Endothelial cell of umbilical vein (primary cell): ENCODE results near the gene TMEM107. TPM values are rescaled to one million over a fixed set of nuclear protein-coding genes. Genes with fewer than 3 reads are reported as not detected.

Experiments
- BruUV-seq: library from RNA; stranded (reverse); fragments of 400-500 nt; replicated peaks from 2 replicates; lab custom pipeline; 2021; lab: Mats Ljungman, UMichigan
- CTCF ChIA-PET: fragments of 300-600, 350-600 bp; sonication (Branson Sonifier 250); formaldehyde crosslinking; loops from one replicate; lab custom pipeline; 2021; ENCODE audit warnings: antibody characterized with exemption, inconsistent platforms; lab: Charles Lee
- POLR2A ChIA-PET: fragments of 300-600, 350-600 bp; sonication (Branson Sonifier 250); formaldehyde crosslinking; loops from one replicate; lab custom pipeline; 2021; ENCODE audit warnings: antibody characterized with exemption, inconsistent platforms; lab: Charles Lee
- DNase-seq: peaks from one replicate; pipeline ENCODE4 v3.0.0-alpha.2; 2011; ENCODE audit warnings: low read depth, low spot score
- FAIRE-seq: peaks from 2 replicates; lab custom pipeline; 2011; peaks lifted over from hg19 to GRCh38; lab: Jason Lieb, UNC
- H2AFZ ChIP-seq: 2 replicates; pipeline ENCODE4 v1.6.0; 2012; ENCODE audit warnings: low read depth, low read length, control low read depth, inconsistent platforms
- H3K27ac ChIP-seq: 2 replicates; pipeline ENCODE4 v1.5.1; 2011; ENCODE audit warnings: low read depth, mild to moderate bottlenecking, control low read depth, low read length, moderate library complexity; ENCODE audit not compliant: insufficient read depth
- H3K27me3 ChIP-seq, 2 experiments: 2 replicates each; pipeline versions ENCODE4 v1.6.0 to v1.6.1; 2011; ENCODE audit warnings: low read length in 2 of 2, mixed read lengths in 1 of 2; ENCODE audit not compliant: control insufficient read depth in 2 of 2, insufficient read depth in 2 of 2
- H3K36me3 ChIP-seq, 2 experiments: 2 replicates in 1 of 2; 3 replicates in 1 of 2; pipeline ENCODE4 v1.5.1; 2011; ENCODE audit warnings: low read length in 2 of 2, mild to moderate bottlenecking in 1 of 2, moderate library complexity in 1 of 2; ENCODE audit not compliant: control insufficient read depth in 2 of 2, insufficient read depth in 2 of 2; ENCODE audit errors: extremely low read depth in 1 of 2
- H3K4me1 ChIP-seq: 3 replicates; pipeline ENCODE4 v1.5.1; 2011; ENCODE audit warnings: mild to moderate bottlenecking, low read length; ENCODE audit not compliant: control insufficient read depth, insufficient read depth; ENCODE audit errors: extremely low read depth
- H3K4me2 ChIP-seq: 2 replicates; pipeline ENCODE4 v1.6.1; 2011; ENCODE audit warnings: low read length, control low read depth, mixed read lengths; ENCODE audit not compliant: insufficient read depth
- H3K4me3 ChIP-seq, 3 experiments: fragments of 200-600 bp in 1 of 3; sonication (generic), shearing (Covaris generic) in 1 of 3; replicated peaks in 1 of 3; 2 replicates each; pipeline ENCODE4 v1.5.1; 2011 to 2016; ENCODE audit warnings: control low read depth in 3 of 3, low read length in 3 of 3, mild to moderate bottlenecking in 2 of 3, inconsistent platforms in 1 of 3, low read depth in 1 of 3, moderate library complexity in 1 of 3; ENCODE audit not compliant: insufficient read depth in 1 of 3
- H3K79me2 ChIP-seq: 2 replicates; pipeline ENCODE4 v1.6.0; 2012; ENCODE audit warnings: low read length, inconsistent platforms; ENCODE audit not compliant: control insufficient read depth, insufficient read depth
- H3K9ac ChIP-seq: replicated peaks from 2 replicates; pipeline ENCODE3; 2011; ENCODE audit warnings: low read length, control low read depth; ENCODE audit not compliant: insufficient read depth; ENCODE audit errors: extremely low read depth
- H3K9me1 ChIP-seq: replicated peaks from 3 replicates; pipeline ENCODE4 v1.6.0; 2011; ENCODE audit warnings: mild to moderate bottlenecking, low read length; ENCODE audit not compliant: control insufficient read depth, insufficient read depth; ENCODE audit errors: extremely low read depth
- H3K9me3 ChIP-seq: replicated peaks from 2 replicates; pipeline ENCODE4 v1.5.1; 2012; ENCODE audit warnings: low read length, inconsistent platforms; ENCODE audit not compliant: control insufficient read depth, insufficient read depth
- H4K20me1 ChIP-seq: replicated peaks from 2 replicates; pipeline ENCODE3; 2011; ENCODE audit warnings: mild to moderate bottlenecking, low read length; ENCODE audit not compliant: control insufficient read depth, insufficient read depth; ENCODE audit errors: extremely low read depth
- CTCF ChIP-seq, 2 donors: IDR thresholded peaks; 1 replicate in 1 of 2; 2 replicates in 1 of 2; pipeline ENCODE4 v1.5.1; 2011; ENCODE audit warnings: low read length in 2 of 2, mild to moderate bottlenecking in 2 of 2, moderate library complexity in 2 of 2, control low read depth in 1 of 2, inconsistent platforms in 1 of 2, low read depth in 1 of 2; ENCODE audit not compliant: insufficient read depth in 1 of 2; ENCODE audit errors: extremely low read depth in 1 of 2
- EZH2 ChIP-seq: IDR thresholded peaks from 2 replicates; pipeline ENCODE4 v1.6.1; 2012; ENCODE audit warnings: borderline replicate concordance, low read depth, mild to moderate bottlenecking, moderate library complexity, low read length, inconsistent platforms; ENCODE audit not compliant: severe bottlenecking
- FOS ChIP-seq: IDR thresholded peaks from 2 replicates; pipeline ENCODE4 v1.6.1; 2011; ENCODE audit warnings: mild to moderate bottlenecking, low read length, moderate library complexity, borderline replicate concordance; ENCODE audit not compliant: insufficient read depth
- GATA2 ChIP-seq: IDR thresholded peaks from 2 replicates; pipeline ENCODE4 v1.7.0; 2011; ENCODE audit warnings: low read depth, mild to moderate bottlenecking, moderate library complexity, mixed read lengths, low read length; ENCODE audit not compliant: insufficient read length, insufficient read depth
- JUN ChIP-seq: IDR thresholded peaks from 2 replicates; pipeline ENCODE4 v1.6.1; 2011; ENCODE audit warnings: borderline replicate concordance, low read depth; ENCODE audit not compliant: insufficient read length, insufficient read depth
- MAX ChIP-seq: IDR thresholded peaks from 2 replicates; pipeline ENCODE4 v1.6.1; 2011; ENCODE audit not compliant: insufficient read depth, insufficient read length
- MYC ChIP-seq: IDR thresholded peaks from one replicate; pipeline ENCODE4 v1.6.1; 2011; ENCODE audit warnings: mild to moderate bottlenecking, low read depth, low read length
- POLR2A ChIP-seq: IDR thresholded peaks from 2 replicates; pipeline ENCODE4 v1.6.1; 2012; ENCODE audit warnings: low read depth, mild to moderate bottlenecking, control low read depth, low read length
- POLR2AphosphoS5 ChIP-seq: IDR thresholded peaks from 2 replicates; pipeline ENCODE4 v1.6.1; 2012; ENCODE audit warnings: low read depth, mild to moderate bottlenecking, control low read depth, low read length, moderate library complexity; ENCODE audit not compliant: insufficient read depth
- dilution Hi-C: fragments of 300-500 bp; cut with MboI; formaldehyde crosslinking; loops from one replicate; pipeline ENCODE4 v1.15.0; 2019; ENCODE audit warnings: low sequenced_read_pairs; ENCODE audit not compliant: extremely low pct_ligation_motif_present
- intact Hi-C: fragments of 100-400 bp; cut with micrococcal nuclease; formaldehyde crosslinking; loops from one replicate; pipeline ENCODE4 v1.10.0; 2022
- polyA plus RNA-seq, 4 experiments: library from polyadenylated mRNA; depleted of rRNA in 3 of 4; stranded (reverse) in 3 of 4; unstranded in 1 of 4; fragments of >200 nt; gene quantifications; 2 replicates each; pipeline versions ENCODE4 v1.2.1 to v1.2.3, GENCODE V29; 2011 to 2012; ENCODE audit warnings: missing spikeins in 1 of 4
- total RNA-seq: library from RNA; stranded (reverse); gene quantifications from 2 replicates; pipeline ENCODE4 v1.2.3, GENCODE V29; 2021

TMEM107 gene
- total and polyA plus RNA-seq, 2 donors (not counting 3 experiments of a cell fraction or from before 2014, with no cell fraction given), result 20.4 to 31.6 TPM

- H3K4me2 ChIP-seq, result peak overlapping the region; percentile 9
- FAIRE-seq, result no peak
- peak overlapping the region; percentile 68 for H3K9ac ChIP-seq
- peak overlapping the region in 2 of 3 experiments; percentile 24 to 62 for H3K4me3 ChIP-seq
- H3K9me3 ChIP-seq, result no peaks in the 10 kb centered on the region
- CTCF ChIA-PET, result interaction anchor here (0.6 to 6.3 kb wide), 4 partner anchors 17 to 95 kb away, joined by 3 to 72 read pairs (median 4); no protein-coding TSS in a partner anchor
- H3K27me3 ChIP-seq, result no peaks in the 10 kb centered on the region
- POLR2A ChIA-PET, result interaction anchor here (3.9 kb wide), 1 partner anchor 18 kb away, joined by 33 read pairs; no protein-coding TSS in a partner anchor
- H3K27ac ChIP-seq, result peak overlapping the region; percentile 99
- no peak for DNase-seq
- no peaks in the 10 kb centered on the region for H3K9me1 ChIP-seq
- TF ChIP-seq EZH2, result no peak
- TF ChIP-seq POLR2A, result no peak
- TF ChIP-seq CTCF (IDR thresholded peaks at IDR 0.05; ENCODE audit: extremely low read depth in 1 of 2, insufficient read depth in 1 of 2, low read depth in 1 of 2, low read length in 2 of 2), result no peak
- TF ChIP-seq JUN, result no peak
- TF ChIP-seq MYC, result no peak
- no peak for TF ChIP-seq MAX
- no peak for TF ChIP-seq FOS
- no peak for TF ChIP-seq GATA2
- TF ChIP-seq POLR2AphosphoS5, result no peak
- peaks cover 2% of the 10 kb centered on the region in 2 experiments for H3K36me3 ChIP-seq
- peaks cover 6% of the 10 kb centered on the region for H3K79me2 ChIP-seq
- peaks cover 48% of the 10 kb centered on the region for H3K4me1 ChIP-seq
- no TSS peak for BruUV-seq
- dilution Hi-C loops, result no loop called here
- no peaks in the 10 kb centered on the region for H4K20me1 ChIP-seq
- H2AFZ ChIP-seq, result no peak overlapping the region
- intact Hi-C loops, result no loop called here
These were observed 20.8 kb downstream of the TMEM107 start for GRCh38 chr17:8155231-8155995.
